ENCODE data around the gene ESYT3. TPM values are rescaled to one million over a fixed set of nuclear protein-coding genes. Genes with fewer than 3 reads are reported as not detected.

The ESYT3 gene
- total and polyA plus RNA-seq, 9 of the 15 experiments (the other 6 are each of a cell fraction or from before 2014, with no cell fraction given), result not detected

- CTCF ChIA-PET (ENCODE audit: low intra/inter-chr PET ratio), result no interaction called here
- peaks cover 0 to 31% of the 10 kb centered on the region in 2 experiments; a peak in 3 of 5 replicates for H3K27me3 ChIP-seq (ENCODE audit: control insufficient read depth in 2 of 2, insufficient read depth in 2 of 2, low read length in 2 of 2)
- DNase-seq (ENCODE audit: extremely low read depth in 1 of 4, low spot score in 3 of 4), result no peak
- in situ Hi-C loops (cut with MboI), result loop anchor here (10.0 kb wide), 1 partner anchor 473 kb away; no protein-coding TSS in a partner anchor
- no peaks in the 10 kb centered on the region for H3K9me3 ChIP-seq (replicated peaks; ENCODE audit: control insufficient read depth, insufficient read depth, low read depth, low read length)
- no peaks in the 10 kb centered on the region for H3K9me1 ChIP-seq (ENCODE audit: control insufficient read depth, insufficient read depth, low read length)
- POLR2A ChIA-PET, result no interaction called here
- H2AFZ ChIP-seq (ENCODE audit: low read depth, low read length), result no peak overlapping the region
- intact Hi-C loops (cut with micrococcal nuclease), result loop anchor here (5.0 kb wide), 2 partner anchors 45 to 460 kb away; no protein-coding TSS in a partner anchor
- H3K36me3 ChIP-seq (ENCODE audit: control insufficient read depth, insufficient read depth, low read length), result no peaks in the 10 kb centered on the region
- H3K9ac ChIP-seq (ENCODE audit: insufficient read depth in 1 of 2, low read depth in 2 of 2, low read length in 2 of 2), result peak overlapping the region in 1 of 2 experiments; percentile 20; a peak in 1 of 4 replicates
- H3K79me2 ChIP-seq (ENCODE audit: control insufficient read depth, insufficient read depth, low read length), result no peaks in the 10 kb centered on the region
- H3K27ac ChIP-seq (ENCODE audit: extremely low read depth, low read depth, low read length), result no peak overlapping the region
- WGBS (ENCODE audit: insufficient coverage, low coverage, missing lambda C conversion rate), result 0% methylated on average over 3 of the region's 4 CpGs
- peaks cover 0 to 4% of the 10 kb centered on the region in 2 experiments; a peak in 2 of 5 replicates for H3K4me1 ChIP-seq (replicated peaks in 1 of 2; ENCODE audit: control insufficient read depth in 2 of 2, insufficient read depth in 2 of 2, low read length in 2 of 2)
- H4K20me1 ChIP-seq (replicated peaks; ENCODE audit: control insufficient read depth, insufficient read depth, low read length), result 0 out of 2 replicates have a peak, but pooled peaks cover 4% of the 10 kb centered on the region
- no TSS peak for BruUV-seq (replicated peaks)
- H3K4me2 ChIP-seq (ENCODE audit: insufficient read depth, low read length), result no peak overlapping the region
- no peak for ATAC-seq
- H3K4me3 ChIP-seq, result no peak overlapping the region
- FAIRE-seq, result no peak
- TF ChIP-seq GTF2A2 (tag; IDR thresholded peaks at IDR 0.05) (no peak), ZNF507 (tag; conservative IDR thresholded peaks at IDR 0.05) (no peak), ZNF584 (CRISPR knock-in tag; IDR thresholded peaks at IDR 0.05; ENCODE audit: low read depth) (no peak), PRPF4 (IDR thresholded peaks at IDR 0.05; ENCODE audit: insufficient read depth, low read depth, low read length, poor library complexity, severe bottlenecking) (no peak), NR2C2 (CRISPR knock-in tag; IDR thresholded peaks at IDR 0.05) (no peak), NR2C2 (tag; IDR thresholded peaks at IDR 0.05) (no peak), NFATC3 (IDR thresholded peaks at IDR 0.05) (no peak), ZBTB49 (CRISPR knock-in tag; IDR thresholded peaks at IDR 0.05; ENCODE audit: borderline replicate concordance) (no peak), TBP (optimal IDR thresholded peaks at IDR 0.05; ENCODE audit: low read depth, low read length) (no peak), C11orf30 (IDR thresholded peaks at IDR 0.05; ENCODE audit: low read depth) (no peak), POLR3A (IDR thresholded peaks at IDR 0.05; ENCODE audit: borderline replicate concordance, extremely low read depth, insufficient read depth, insufficient read length) (no peak), PTRF (tag; IDR thresholded peaks at IDR 0.05) (no peak), GABPB2 (CRISPR knock-in tag; conservative IDR thresholded peaks at IDR 0.05) (no peak), HEY1 (CRISPR knock-in tag; IDR thresholded peaks at IDR 0.05; ENCODE audit: borderline replicate concordance) (no peak), YY1 (IDR thresholded peaks at IDR 0.05; ENCODE audit: borderline replicate concordance in 1 of 3, control insufficient read depth in 1 of 3, extremely low read depth in 1 of 3, insufficient read depth in 3 of 3, insufficient read length in 1 of 3, insufficient replicate concordance in 2 of 3, low read depth in 1 of 3, low read length in 2 of 3) (no peak)
- TF ChIP-seq, protein P1, sequence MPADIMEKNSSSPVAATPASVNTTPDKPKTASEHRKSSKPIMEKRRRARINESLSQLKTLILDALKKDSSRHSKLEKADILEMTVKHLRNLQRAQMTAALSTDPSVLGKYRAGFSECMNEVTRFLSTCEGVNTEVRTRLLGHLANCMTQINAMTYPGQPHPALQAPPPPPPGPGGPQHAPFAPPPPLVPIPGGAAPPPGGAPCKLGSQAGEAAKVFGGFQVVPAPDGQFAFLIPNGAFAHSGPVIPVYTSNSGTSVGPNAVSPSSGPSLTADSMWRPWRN (IDR thresholded peaks at IDR 0.05; ENCODE audit: low read depth), result no peak
- TF ChIP-seq, protein P2, sequence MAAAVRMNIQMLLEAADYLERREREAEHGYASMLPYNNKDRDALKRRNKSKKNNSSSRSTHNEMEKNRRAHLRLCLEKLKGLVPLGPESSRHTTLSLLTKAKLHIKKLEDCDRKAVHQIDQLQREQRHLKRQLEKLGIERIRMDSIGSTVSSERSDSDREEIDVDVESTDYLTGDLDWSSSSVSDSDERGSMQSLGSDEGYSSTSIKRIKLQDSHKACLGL (CRISPR knock-in tag; IDR thresholded peaks at IDR 0.05; ENCODE audit: borderline replicate concordance, poor library complexity, severe bottlenecking), result no peak
- TF ChIP-seq, protein P3, sequence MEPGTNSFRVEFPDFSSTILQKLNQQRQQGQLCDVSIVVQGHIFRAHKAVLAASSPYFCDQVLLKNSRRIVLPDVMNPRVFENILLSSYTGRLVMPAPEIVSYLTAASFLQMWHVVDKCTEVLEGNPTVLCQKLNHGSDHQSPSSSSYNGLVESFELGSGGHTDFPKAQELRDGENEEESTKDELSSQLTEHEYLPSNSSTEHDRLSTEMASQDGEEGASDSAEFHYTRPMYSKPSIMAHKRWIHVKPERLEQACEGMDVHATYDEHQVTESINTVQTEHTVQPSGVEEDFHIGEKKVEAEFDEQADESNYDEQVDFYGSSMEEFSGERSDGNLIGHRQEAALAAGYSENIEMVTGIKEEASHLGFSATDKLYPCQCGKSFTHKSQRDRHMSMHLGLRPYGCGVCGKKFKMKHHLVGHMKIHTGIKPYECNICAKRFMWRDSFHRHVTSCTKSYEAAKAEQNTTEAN (CRISPR knock-in tag; IDR thresholded peaks at IDR 0.05), result no peak
Observed at GRCh38 chr3:138461896-138462295, 27.5 kb downstream of the ESYT3 start.

Measured in K562 (cell line).